Measurements from ENCODE around the gene GPR137. TPM values are rescaled to one million over a fixed set of nuclear protein-coding genes. Genes with fewer than 3 reads are reported as not detected.
"Not testable (repeated sequence)": the region's sequence is repeated elsewhere in the genome, so short reads cannot be mapped to it uniquely, and the experiment has no call there.

Gene GPR137
- total RNA-seq, 1 experiment from 2014 or later: 16.1 TPM

- H3K4me3 ChIP-seq: peak overlapping the region; percentile 97
- peaks cover 32% of the 10 kb centered on the region for H3K36me3 ChIP-seq
- H3K27me3 ChIP-seq: no peaks in the 10 kb centered on the region
- no peak for DNase-seq
- peak overlapping the region; percentile 97 for H3K27ac ChIP-seq
- peaks cover 37% of the 10 kb centered on the region for H3K4me1 ChIP-seq
- no peaks in the 10 kb centered on the region for H3K9me3 ChIP-seq (replicated peaks)
Observed at GRCh38 chr11:64245797-64246620, 39.6 kb upstream of the GPR137 start.

GRCh38 chr11:64246621-64246870 is 39.1 kb upstream of the GPR137 start:
- not testable (repeated sequence) for H3K27me3 ChIP-seq; DNase-seq; H3K9me3 ChIP-seq (replicated peaks)
- Histone ChIP-seq H3K36me3 (peaks cover 32% of the 10 kb centered on the region), H3K4me3 (peak overlapping the region; percentile 97), H3K27ac (peak overlapping the region; percentile 97), H3K4me1 (peaks cover 37% of the 10 kb centered on the region)

GRCh38 chr11:64246871-64247728 is 38.5 kb upstream of the GPR137 start, which contains the start of gene PPP1R14B:
Gene PPP1R14B, minus strand, starts transcription at chr11:64246943. Its CDS starts 270 bp downstream, at chr11:64246673.
- Histone ChIP-seq H3K9me3 (replicated peaks) (no peaks in the 10 kb centered on the region), H3K27me3 (no peaks in the 10 kb centered on the region), H3K27ac (peak within 1 kb of the TSS; percentile 97), H3K4me3 (peak within 1 kb of the TSS; percentile 97), H3K4me1 (peaks cover 37% of the 10 kb centered on the region), H3K36me3 (peaks cover 32% of the 10 kb centered on the region)
- DNase-seq: peak; percentile 92

GRCh38 chr11:64247729-64248531 is 37.7 kb upstream of the GPR137 start:
- Histone ChIP-seq H3K4me3 (peak overlapping the region; percentile 69), H3K36me3 (peaks cover 27% of the 10 kb centered on the region), H3K27ac (peak overlapping the region; percentile 72), H3K27me3 (no peaks in the 10 kb centered on the region), H3K4me1 (peaks cover 33% of the 10 kb centered on the region), H3K9me3 (replicated peaks) (no peaks in the 10 kb centered on the region)
- DNase-seq: no peak

GRCh38 chr11:64248578-64248977 is 37.1 kb upstream of the GPR137 start:
- no peak for DNase-seq

GRCh38 chr11:64249038-64249437 is 36.6 kb upstream of the GPR137 start:
- Histone ChIP-seq H3K9me3 (replicated peaks) (no peaks in the 10 kb centered on the region), H3K4me3 (no peak overlapping the region), H3K36me3 (peaks cover 17% of the 10 kb centered on the region), H3K4me1 (peaks cover 27% of the 10 kb centered on the region), H3K27ac (no peak overlapping the region), H3K27me3 (no peaks in the 10 kb centered on the region)
- DNase-seq: no peak

More at GRCh38 chr11:64248578-64248977, 37.1 kb upstream of the GPR137 start:
- H3K27me3 ChIP-seq: no peaks in the 10 kb centered on the region
- no peaks in the 10 kb centered on the region for H3K9me3 ChIP-seq (replicated peaks)
- H3K4me1 ChIP-seq: peaks cover 28% of the 10 kb centered on the region
- no peak overlapping the region for H3K27ac ChIP-seq
- H3K36me3 ChIP-seq: peaks cover 20% of the 10 kb centered on the region
- H3K4me3 ChIP-seq: no peak overlapping the region

GRCh38 chr11:64249563-64250414 is 35.9 kb upstream of the GPR137 start:
- DNase-seq: peak; percentile 47 to 74
- no peak overlapping the region for H3K4me3 ChIP-seq
- peaks cover 27% of the 10 kb centered on the region for H3K4me1 ChIP-seq
- H3K27me3 ChIP-seq: no peaks in the 10 kb centered on the region
- peaks cover 17% of the 10 kb centered on the region for H3K36me3 ChIP-seq
- H3K9me3 ChIP-seq (replicated peaks): no peaks in the 10 kb centered on the region
- H3K27ac ChIP-seq: no peak overlapping the region

- Histone ChIP-seq H3K4me3 (peak overlapping the region; percentile 88), H3K4me1 (peaks cover 27% of the 10 kb centered on the region), H3K9me3 (replicated peaks) (no peaks in the 10 kb centered on the region), H3K27ac (no peak overlapping the region), H3K36me3 (peaks cover 13% of the 10 kb centered on the region), H3K27me3 (no peaks in the 10 kb centered on the region)
- DNase-seq: peak in 1 of 2 experiments; percentile 30
Observed at GRCh38 chr11:64250415-64251015, 35.1 kb upstream of the GPR137 start.

GRCh38 chr11:64251016-64251752 is 34.5 kb upstream of the GPR137 start, which contains the start of gene PLCB3:
Gene PLCB3, plus strand, starts transcription at chr11:64251530. Its CDS starts 120 bp downstream, at chr11:64251650.
- peak within 1 kb of the TSS; percentile 36; the same call in 1 of the 2 replicates for H3K27ac ChIP-seq
- DNase-seq: peak; percentile 44 to 65
- H3K9me3 ChIP-seq (replicated peaks): no peaks in the 10 kb centered on the region
- peaks cover 10% of the 10 kb centered on the region for H3K36me3 ChIP-seq
- peaks cover 27% of the 10 kb centered on the region for H3K4me1 ChIP-seq
- peak within 1 kb of the TSS; percentile 88 for H3K4me3 ChIP-seq
- no peaks in the 10 kb centered on the region for H3K27me3 ChIP-seq

GRCh38 chr11:64251753-64252002 is 34.0 kb upstream of the GPR137 start:
- Histone ChIP-seq H3K4me1 (peaks cover 27% of the 10 kb centered on the region), H3K27me3 (no peaks in the 10 kb centered on the region), H3K36me3 (peaks cover 9% of the 10 kb centered on the region; the same call in 1 of the 2 replicates), H3K4me3 (peak overlapping the region; percentile 88), H3K27ac (peak overlapping the region; percentile 36; the same call in 1 of the 2 replicates), H3K9me3 (replicated peaks) (no peaks in the 10 kb centered on the region)
- no peak for DNase-seq

- Histone ChIP-seq H3K36me3 (peaks cover 11% of the 10 kb centered on the region; the same call in 1 of the 2 replicates), H3K4me1 (peaks cover 27% of the 10 kb centered on the region), H3K9me3 (replicated peaks) (no peaks in the 10 kb centered on the region), H3K4me3 (peak overlapping the region; percentile 88), H3K27me3 (no peaks in the 10 kb centered on the region), H3K27ac (peak overlapping the region; percentile 36; the same call in 1 of the 2 replicates)
- DNase-seq: peak; percentile 52 to 53
Observed at GRCh38 chr11:64252003-64252872, 33.4 kb upstream of the GPR137 start.

GRCh38 chr11:64253043-64253442 is 32.6 kb upstream of the GPR137 start:
- Histone ChIP-seq H3K27ac (no peak overlapping the region), H3K27me3 (no peaks in the 10 kb centered on the region), H3K4me3 (no peak overlapping the region), H3K36me3 (peaks cover 15% of the 10 kb centered on the region; the same call in 1 of the 2 replicates), H3K9me3 (replicated peaks) (no peaks in the 10 kb centered on the region), H3K4me1 (peaks cover 27% of the 10 kb centered on the region)
- DNase-seq: no peak
